K562 (cell line): ENCODE measurements around the gene BRICD5.

Experiments
- CBFB ChIP-seq: sonication (generic); formaldehyde crosslinking; IDR thresholded peaks from 2 replicates; pipeline ENCODE4 v1.4.0; 2020; ENCODE audit warnings: mild to moderate bottlenecking, missing genetic modification reagents
- HNRNPLL ChIP-seq: fragments of 200-400 bp; formaldehyde crosslinking; IDR thresholded peaks from 2 replicates; pipeline ENCODE4 v1.6.1; 2017; ENCODE audit warnings: low read length, low read depth, mild to moderate bottlenecking; ENCODE audit not compliant: poor library complexity, severe bottlenecking
- POLR2A ChIP-seq: fragments of 450-650 bp; conservative IDR thresholded peaks from 2 replicates; pipeline ENCODE4 v1.6.1; 2016
- ZNF184 ChIP-seq: sonication (generic); formaldehyde crosslinking; IDR thresholded peaks from 2 replicates; pipeline ENCODE4 v1.5.0; 2020; ENCODE audit warnings: missing genetic modification reagents

GRCh38 chr16:2167068-2167638 lies 43.5 kb downstream of the BRICD5 start:
- TF ChIP-seq HNRNPLL (no peak), POLR2A (no peak), CBFB (no peak), ZNF184 (CRISPR knock-in tag) (no peak)
